Lung (tissue), 12 donors: ENCODE measurements around the gene PDCD1. TPM values are rescaled to one million over a fixed set of nuclear protein-coding genes. Genes with fewer than 3 reads are reported as not detected.

Experiments
- ATAC-seq: fragments of 200-7000 bp; cut with Tn5 transposase; one replicate; pipeline ENCODE4 v1.9.1; 2020; ENCODE audit warnings: moderate number of reproducible peaks; ENCODE audit not compliant: insufficient read depth, low FRiP score
- DNase-seq, 3 donors: peaks; one replicate each; pipeline ENCODE4 v3.0.0-alpha.2; 2013 to 2017
- H3K27ac ChIP-seq, 2 donors: one replicate each; pipeline ENCODE4 v1.5.1; 2013; ENCODE audit warnings: mild to moderate bottlenecking in 2 of 2, moderate library complexity in 2 of 2, control low read depth in 1 of 2, inconsistent platforms in 1 of 2, low read depth in 1 of 2, low read length in 1 of 2
- H3K27me3 ChIP-seq, 3 donors: one replicate each; pipeline ENCODE4 v1.5.1; 2013; ENCODE audit warnings: low read length in 2 of 3; ENCODE audit not compliant: control insufficient read depth in 3 of 3, insufficient read depth in 3 of 3
- H3K36me3 ChIP-seq, 4 donors: one replicate each; pipeline ENCODE4 v1.5.1; 2013; ENCODE audit warnings: low read length in 4 of 4, mild to moderate bottlenecking in 1 of 4, moderate library complexity in 1 of 4; ENCODE audit not compliant: control insufficient read depth in 4 of 4, insufficient read depth in 4 of 4
- H3K4me1 ChIP-seq, 5 donors: one replicate each; pipeline ENCODE4 v1.5.1; 2013; ENCODE audit warnings: low read length in 5 of 5, mild to moderate bottlenecking in 2 of 5, moderate library complexity in 1 of 5; ENCODE audit not compliant: control insufficient read depth in 5 of 5, insufficient read depth in 5 of 5
- H3K4me3 ChIP-seq: one replicate; pipeline ENCODE4 v1.5.1; 2013; ENCODE audit warnings: mild to moderate bottlenecking, control low read depth, moderate library complexity
- H3K9ac ChIP-seq, 2 donors: one replicate each; pipeline ENCODE4 v1.5.1; 2013; ENCODE audit warnings: low read length in 2 of 2, control low read depth in 1 of 2; ENCODE audit not compliant: insufficient read depth in 1 of 2
- H3K9me3 ChIP-seq, 4 donors: one replicate each; pipeline ENCODE4 v1.5.1; 2013; ENCODE audit warnings: low read length in 3 of 4, mild to moderate bottlenecking in 1 of 4, moderate library complexity in 1 of 4; ENCODE audit not compliant: control insufficient read depth in 4 of 4, insufficient read depth in 3 of 4
- WGBS, 2 donors: extraction: QIAGEN DNeasy Blood & Tissue Kit; methylation state at CpG; one replicate each; pipeline ENCODE4 v1.1.7; 2013; 5-methylcytosine and 5-hydroxymethylcytosine counted together
- polyA plus RNA-seq, 2 donors: library from polyadenylated mRNA; stranded (reverse); fragments of 200-250 nt; gene quantifications; one replicate each; pipeline ENCODE4 v1.2.1, GENCODE V29; 2013
- total RNA-seq, 2 donors: library from RNA; depleted of rRNA in 1 of 2; stranded (reverse); fragments of >200 nt in 1 of 2; gene quantifications; one replicate each; pipeline ENCODE4 v1.2.1, GENCODE V29; 2014 to 2021
- TF ChIP-seq, protein P1 (sequence below): IDR thresholded peaks from 2 replicates; pipeline ENCODE4 v1.5.1; 2012; ENCODE audit warnings: mild to moderate bottlenecking; ENCODE audit errors: control extremely low read depth, extremely low read depth
- donor health status: control.
- donor health status: control.
- donor health status: Bipolar disorder and iron deficiency.
- donor health status: healthy.
- donor health status: DM: yes; HTN: yes; CAD: no.

PDCD1 gene
- total and polyA plus RNA-seq, 4 donors = 0.59 to 0.97 (median 0.81) TPM

DNA sequence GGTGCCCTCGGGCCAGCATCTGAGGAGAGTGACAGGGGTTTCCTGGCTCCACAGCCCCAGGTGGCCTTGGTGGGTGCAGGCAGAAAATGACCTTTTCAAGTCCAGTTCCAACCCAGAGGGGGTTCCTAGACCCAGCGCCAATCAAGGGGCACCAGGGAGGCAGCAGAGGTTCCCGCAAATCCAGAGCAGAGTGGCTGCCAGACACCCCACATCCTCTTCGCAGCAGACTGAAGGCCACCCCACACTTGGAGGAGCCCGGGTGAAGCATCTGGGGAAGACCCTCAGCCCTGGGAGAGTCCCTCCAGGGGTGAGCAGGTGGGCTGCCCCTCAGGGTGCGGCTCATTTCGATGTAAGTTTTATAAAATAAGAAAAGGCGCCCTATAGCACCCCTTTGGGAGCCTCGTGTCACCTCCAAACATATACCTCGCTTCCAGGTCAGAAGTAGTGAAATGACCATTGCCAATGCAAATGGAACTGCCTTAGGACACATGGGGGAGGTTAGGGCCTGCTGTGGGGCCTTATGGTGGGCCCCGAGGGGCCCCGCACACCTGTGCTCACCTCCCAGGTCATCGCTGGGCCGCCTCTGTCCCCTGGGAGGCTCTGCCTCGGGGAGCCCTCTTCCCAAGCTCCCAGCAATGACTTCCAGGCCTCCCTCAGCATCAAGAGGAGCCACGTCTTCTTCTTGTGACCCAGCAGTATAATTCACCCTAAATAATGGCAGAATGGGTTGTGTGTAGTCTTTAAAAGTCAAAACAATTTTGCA is 21.8 kb upstream of the PDCD1 start:
- Histone ChIP-seq H3K9me3 (no peaks in the 10 kb centered on the region), H3K27me3 (no peaks in the 10 kb centered on the region), H3K4me1 (peaks cover 0 to 29% (median 9%) of the 10 kb centered on the region in 5 donors), H3K9ac (no peak overlapping the region), H3K4me3 (no peak overlapping the region), H3K27ac (no peak overlapping the region), H3K36me3 (no peaks in the 10 kb centered on the region)
- no peak for DNase-seq
- TF ChIP-seq, protein P1, sequence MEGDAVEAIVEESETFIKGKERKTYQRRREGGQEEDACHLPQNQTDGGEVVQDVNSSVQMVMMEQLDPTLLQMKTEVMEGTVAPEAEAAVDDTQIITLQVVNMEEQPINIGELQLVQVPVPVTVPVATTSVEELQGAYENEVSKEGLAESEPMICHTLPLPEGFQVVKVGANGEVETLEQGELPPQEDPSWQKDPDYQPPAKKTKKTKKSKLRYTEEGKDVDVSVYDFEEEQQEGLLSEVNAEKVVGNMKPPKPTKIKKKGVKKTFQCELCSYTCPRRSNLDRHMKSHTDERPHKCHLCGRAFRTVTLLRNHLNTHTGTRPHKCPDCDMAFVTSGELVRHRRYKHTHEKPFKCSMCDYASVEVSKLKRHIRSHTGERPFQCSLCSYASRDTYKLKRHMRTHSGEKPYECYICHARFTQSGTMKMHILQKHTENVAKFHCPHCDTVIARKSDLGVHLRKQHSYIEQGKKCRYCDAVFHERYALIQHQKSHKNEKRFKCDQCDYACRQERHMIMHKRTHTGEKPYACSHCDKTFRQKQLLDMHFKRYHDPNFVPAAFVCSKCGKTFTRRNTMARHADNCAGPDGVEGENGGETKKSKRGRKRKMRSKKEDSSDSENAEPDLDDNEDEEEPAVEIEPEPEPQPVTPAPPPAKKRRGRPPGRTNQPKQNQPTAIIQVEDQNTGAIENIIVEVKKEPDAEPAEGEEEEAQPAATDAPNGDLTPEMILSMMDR = no peak
- no peak for ATAC-seq
- 82% methylated on average over 16 of the region's 16 CpGs for WGBS, 2 donors

DNA sequence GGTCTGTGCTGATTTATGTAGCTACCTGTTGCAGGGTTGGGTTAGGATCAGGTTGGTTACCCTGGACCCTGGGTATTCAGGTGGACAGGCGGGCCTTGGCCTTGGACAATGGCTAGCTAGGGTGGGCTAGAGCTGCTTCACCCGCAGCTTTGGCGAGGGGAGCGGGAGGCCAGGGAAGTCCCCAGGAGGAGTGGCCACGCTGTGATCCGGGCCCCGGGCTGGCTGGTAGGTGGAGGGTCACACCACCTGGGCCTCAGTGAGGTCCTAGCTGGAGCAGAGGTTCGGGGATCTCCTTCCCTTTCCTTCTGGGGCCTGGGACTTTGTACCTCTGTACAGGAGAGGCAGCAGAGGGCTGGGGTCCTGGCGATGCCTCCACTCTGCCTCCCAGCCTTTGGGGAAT is 20.6 kb upstream of the PDCD1 start:
- H3K4me3 ChIP-seq = no peak overlapping the region
- 86 to 92% methylated on average over 9 of the region's 9 CpGs for WGBS, 2 donors
- no peak overlapping the region for H3K27ac ChIP-seq
- H3K36me3 ChIP-seq = no peaks in the 10 kb centered on the region
- DNase-seq (no peak), ATAC-seq (no peak)
- no peaks in the 10 kb centered on the region for H3K9me3 ChIP-seq
- H3K9ac ChIP-seq = no peak overlapping the region
- peaks cover 0 to 26% (median 6%) of the 10 kb centered on the region in 5 donors for H3K4me1 ChIP-seq
- TF ChIP-seq, protein P1 = no peak
- no peaks in the 10 kb centered on the region for H3K27me3 ChIP-seq

DNA sequence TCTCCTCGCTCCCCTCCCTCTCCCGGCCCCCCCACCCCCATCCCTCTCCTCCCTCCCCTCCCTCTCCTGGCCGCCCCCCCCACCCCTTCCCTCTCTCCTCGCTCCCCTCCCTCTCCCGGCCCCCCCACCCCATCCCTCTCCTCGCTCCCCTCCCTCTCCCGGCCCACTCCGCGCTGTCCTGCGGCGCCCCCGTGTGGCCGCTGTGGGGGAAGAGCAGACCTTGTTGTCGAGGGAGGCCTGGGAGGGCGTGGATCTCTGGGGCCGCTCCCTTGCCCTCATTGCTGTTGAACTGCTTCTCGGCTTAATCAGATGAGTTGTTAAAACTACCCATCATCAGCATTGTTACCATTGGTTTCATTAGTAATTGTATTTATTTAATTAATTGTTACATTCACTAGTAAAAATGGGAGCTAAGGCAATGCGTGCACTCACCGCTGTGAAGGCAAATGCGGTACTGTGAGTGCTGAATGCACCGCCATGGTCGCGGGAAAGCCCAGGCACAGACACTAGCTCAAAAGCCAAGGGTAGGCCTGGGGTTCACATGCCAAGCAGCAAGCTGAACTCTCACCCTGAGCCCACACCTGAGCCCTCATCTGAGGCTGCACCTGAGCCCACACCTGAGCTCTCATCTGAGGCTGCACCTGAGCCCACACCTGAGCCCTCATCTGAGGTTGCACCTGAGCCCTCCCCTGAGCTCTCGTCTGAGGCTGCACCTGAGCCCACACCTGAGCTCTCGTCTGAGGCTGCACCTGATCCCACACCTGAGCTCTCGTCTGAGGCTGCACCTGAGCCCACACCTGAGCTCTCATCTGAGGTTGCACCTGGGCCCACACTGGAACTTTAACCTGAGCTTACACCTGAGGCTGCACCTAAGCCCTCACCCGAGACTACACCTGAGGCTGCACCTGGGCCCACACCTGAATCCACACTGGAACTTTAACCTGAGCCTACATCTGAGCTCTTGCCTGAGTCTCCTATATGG is 19.6 kb upstream of the PDCD1 start:
- ATAC-seq (no peak), DNase-seq (peak; percentile 71 to 78 (median 72))
- TF ChIP-seq, protein P1 = peak; percentile 47
- no peak overlapping the region for H3K9ac ChIP-seq
- H3K27me3 ChIP-seq = no peaks in the 10 kb centered on the region
- H3K36me3 ChIP-seq = no peaks in the 10 kb centered on the region
- no peak overlapping the region for H3K27ac ChIP-seq
- 30 to 38% methylated on average over 27 of the region's 27 CpGs for WGBS, 2 donors
- no peaks in the 10 kb centered on the region for H3K9me3 ChIP-seq
- H3K4me1 ChIP-seq = peaks cover 0 to 25% (median 6%) of the 10 kb centered on the region in 5 donors
- H3K4me3 ChIP-seq = no peak overlapping the region
